SU-DHL-6 (cell line): ENCODE measurements around the gene RC3H1.

Experiments
- H2AFZ ChIP-seq: fragments of 200-600 bp; sonication (generic); 2 replicates; pipeline ENCODE4 v1.6.1; 2014; ENCODE audit warnings: low read depth, mild to moderate bottlenecking, moderate library complexity, mixed read lengths, antibody characterized with exemption, low read length; ENCODE audit not compliant: severe bottlenecking
- H3F3A ChIP-seq: fragments of 200-600 bp; shearing (Covaris generic); 2 replicates; pipeline ENCODE4 v1.6.0; 2016; ENCODE audit warnings: antibody characterized with exemption, mild to moderate bottlenecking; ENCODE audit not compliant: insufficient read depth
- H3K27ac ChIP-seq: fragments of 200-600 bp; sonication (generic); 2 replicates; pipeline ENCODE4 v1.5.1; 2016; ENCODE audit warnings: low read depth, mild to moderate bottlenecking, low read length, moderate library complexity, mixed read lengths
- H3K27me3 ChIP-seq: fragments of 200-600 bp; sonication (generic), shearing (Covaris generic); 2 replicates; pipeline ENCODE4 v1.6.0; 2014; ENCODE audit warnings: mild to moderate bottlenecking, low read length
- H3K36me3 ChIP-seq: fragments of 200-600 bp; sonication (generic); 2 replicates; pipeline ENCODE4 v1.6.1; 2014; ENCODE audit warnings: mild to moderate bottlenecking, low read length, mixed read lengths
- H3K4me2 ChIP-seq: fragments of 300-600, 200-600 bp; shearing (Covaris generic), sonication (generic); 2 replicates; pipeline ENCODE4 v1.6.0; 2014; ENCODE audit warnings: low read length, low read depth, mild to moderate bottlenecking; ENCODE audit not compliant: poor library complexity, severe bottlenecking
- H3K4me3 ChIP-seq: fragments of 200-600 bp; sonication (generic); 2 replicates; pipeline ENCODE4 v1.5.1; 2014; ENCODE audit warnings: antibody characterized with exemption, low read length, mild to moderate bottlenecking, mixed read lengths; ENCODE audit not compliant: insufficient read depth, poor library complexity, severe bottlenecking
- H3K79me2 ChIP-seq: fragments of 200-600 bp; sonication (generic); 2 replicates; pipeline ENCODE4 v1.6.1; 2014; ENCODE audit warnings: mild to moderate bottlenecking, low read length, moderate library complexity; ENCODE audit not compliant: insufficient read depth
- H3K9ac ChIP-seq: fragments of 200-600 bp; sonication (generic); 2 replicates; pipeline ENCODE4 v1.7.0; 2014; ENCODE audit warnings: mild to moderate bottlenecking, low read length
- H3K9me2 ChIP-seq: fragments of 200-600 bp; sonication (generic); replicated peaks from 2 replicates; pipeline ENCODE4 v1.6.1; 2014; ENCODE audit warnings: low read length; ENCODE audit not compliant: insufficient read depth
- H3K9me3 ChIP-seq: fragments of 200-600 bp; sonication (generic); 2 replicates; pipeline ENCODE4 v1.6.1; 2014; ENCODE audit warnings: low read length, mixed read lengths; ENCODE audit not compliant: insufficient read depth
- H4K20me1 ChIP-seq: fragments of 200-600 bp; sonication (generic); 2 replicates; pipeline ENCODE4 v1.6.1; 2014; ENCODE audit warnings: low read depth, mild to moderate bottlenecking, antibody characterized with exemption, low read length, moderate library complexity, mixed read lengths
- CTCF ChIP-seq: fragments of 200-600 bp; sonication (generic); IDR thresholded peaks from one replicate; pipeline ENCODE4 v1.5.1; 2017; ENCODE audit warnings: antibody characterized with exemption, mild to moderate bottlenecking, low read length, moderate library complexity; ENCODE audit not compliant: insufficient read depth, poor library complexity, severe bottlenecking
- EZH2phosphoT487 ChIP-seq: fragments of 200-600 bp; sonication (generic), shearing (Covaris generic); conservative IDR thresholded peaks from 2 replicates; pipeline ENCODE4 v1.6.1; 2018; ENCODE audit warnings: mild to moderate bottlenecking, antibody characterized with exemption, low read length, moderate library complexity, mixed read lengths

RC3H1 gene

DNA sequence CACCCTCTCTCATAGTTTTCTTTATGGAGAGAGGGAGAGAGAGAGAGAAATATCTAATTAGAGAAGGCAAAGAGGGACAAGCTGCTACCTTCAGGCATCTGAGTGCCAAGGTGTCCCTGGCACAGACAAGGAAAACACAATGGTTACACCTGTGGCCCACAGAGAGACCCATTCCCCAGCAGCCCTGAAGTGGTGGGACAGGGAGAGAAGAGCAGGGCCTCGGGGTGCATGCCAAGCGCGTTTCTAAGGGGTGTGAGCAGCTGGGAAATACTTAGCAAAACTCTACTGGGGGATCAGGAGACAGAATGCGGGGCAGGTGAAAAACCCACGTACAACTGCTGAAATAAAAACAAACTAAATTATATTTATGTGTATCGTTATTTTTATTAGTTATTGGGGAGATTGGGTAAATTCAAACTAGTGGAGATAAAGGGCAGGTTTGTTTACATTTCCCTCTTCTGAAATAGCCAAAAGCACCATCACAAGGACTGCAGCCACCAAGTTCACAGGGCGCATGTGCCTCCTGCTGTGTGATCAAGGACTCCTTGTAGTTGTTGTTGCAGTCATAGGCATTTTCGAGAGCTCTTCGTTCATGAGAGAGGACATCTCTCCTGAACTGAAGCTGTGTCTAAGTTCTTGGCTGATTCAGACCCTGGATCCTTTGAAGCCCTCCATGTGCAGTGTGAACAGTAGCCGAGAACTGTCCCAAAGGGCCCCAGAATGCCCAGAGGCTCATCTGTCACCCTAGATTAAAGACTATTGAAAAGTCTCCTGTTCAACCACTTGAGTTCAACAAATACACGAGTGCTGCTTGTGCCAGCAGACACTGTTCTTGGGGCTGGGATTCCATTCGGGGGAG lies 104.3 kb downstream of the RC3H1 start:
- Histone ChIP-seq H3K4me2 (no peak overlapping the region), H3F3A (no peaks in the 10 kb centered on the region), H3K4me3 (no peak overlapping the region), H2AFZ (no peak overlapping the region), H3K9me3 (no peaks in the 10 kb centered on the region), H3K79me2 (no peaks in the 10 kb centered on the region), H3K36me3 (no peaks in the 10 kb centered on the region), H3K9me2 (no peaks in the 10 kb centered on the region), H3K27ac (no peak overlapping the region), H3K9ac (no peak overlapping the region), H3K27me3 (no peaks in the 10 kb centered on the region), H4K20me1 (no peaks in the 10 kb centered on the region)
- TF ChIP-seq CTCF (no peak), EZH2phosphoT487 (no peak)

DNA sequence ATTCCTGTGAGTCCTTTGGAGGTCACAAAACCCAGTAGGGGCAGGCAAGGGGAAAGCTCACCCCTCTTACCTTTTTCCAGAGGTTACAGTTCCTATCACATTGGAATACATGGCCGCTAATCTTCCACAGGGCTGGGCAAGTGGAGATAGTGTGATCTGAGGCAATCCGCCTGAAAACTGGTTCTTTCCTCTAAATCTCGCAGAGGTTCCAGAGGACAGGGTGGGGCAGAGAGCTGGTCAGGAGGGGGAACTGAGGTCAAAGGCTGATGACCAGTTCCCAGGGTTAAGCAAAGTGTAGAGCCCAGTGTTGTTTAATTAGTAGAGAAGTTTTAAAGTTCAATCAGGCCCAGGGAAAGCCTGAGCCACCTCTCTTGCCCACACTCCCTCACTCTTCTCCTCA lies 105.0 kb downstream of the RC3H1 start, which contains the start of gene SERPINC1:
SERPINC1 (minus strand) TSS at position 179 of the 400 bp plus-strand sequence; CDS start at position 111, 68 bp downstream.
- TF ChIP-seq EZH2phosphoT487 (no peak), CTCF (no peak)
- H3K27ac ChIP-seq: no peak within 1 kb of the TSS
- H3K9ac ChIP-seq: no peak within 1 kb of the TSS
- H3F3A ChIP-seq: no peaks in the 10 kb centered on the region
- no peaks in the 10 kb centered on the region for H3K27me3 ChIP-seq
- H3K36me3 ChIP-seq: no peaks in the 10 kb centered on the region
- H3K79me2 ChIP-seq: no peaks in the 10 kb centered on the region
- H3K9me2 ChIP-seq: no peaks in the 10 kb centered on the region
- H3K4me3 ChIP-seq: no peak within 1 kb of the TSS
- no peak within 1 kb of the TSS for H2AFZ ChIP-seq
- H3K4me2 ChIP-seq: no peak within 1 kb of the TSS
- no peaks in the 10 kb centered on the region for H3K9me3 ChIP-seq
- no peaks in the 10 kb centered on the region for H4K20me1 ChIP-seq

DNA sequence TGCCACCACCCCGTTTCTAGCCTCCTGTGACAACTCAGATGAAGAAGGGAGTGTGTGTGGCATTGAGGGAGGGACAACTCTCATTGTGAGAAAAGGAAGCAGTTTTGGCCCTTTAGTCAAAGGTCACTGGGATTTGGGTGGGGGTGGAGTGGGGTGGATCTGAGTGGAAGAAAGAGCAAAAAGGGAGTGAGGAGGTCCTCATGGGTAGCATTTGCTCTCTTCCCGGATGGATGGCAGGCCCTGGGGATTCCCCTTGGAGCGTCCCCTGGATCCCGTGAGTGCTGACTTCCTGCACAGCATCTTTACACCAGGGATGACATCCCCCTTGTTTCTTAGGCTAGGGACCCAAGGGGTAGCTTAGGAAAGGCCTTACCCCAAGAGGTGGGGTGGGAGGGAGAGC lies 105.5 kb downstream of the RC3H1 start:
- Histone ChIP-seq H3K27ac (no peak overlapping the region), H2AFZ (no peak overlapping the region)

More for the DNA sequence above, 105.5 kb downstream of the RC3H1 start:
- H3K9me3 ChIP-seq: no peaks in the 10 kb centered on the region
- H4K20me1 ChIP-seq: no peaks in the 10 kb centered on the region
- TF ChIP-seq EZH2phosphoT487 (no peak), CTCF (no peak)
- H3K79me2 ChIP-seq: no peaks in the 10 kb centered on the region
- H3K4me2 ChIP-seq: no peak overlapping the region
- H3K36me3 ChIP-seq: no peaks in the 10 kb centered on the region
- H3K4me3 ChIP-seq: no peak overlapping the region
- H3K27me3 ChIP-seq: no peaks in the 10 kb centered on the region
- no peaks in the 10 kb centered on the region for H3K9me2 ChIP-seq
- no peak overlapping the region for H3K9ac ChIP-seq
- no peaks in the 10 kb centered on the region for H3F3A ChIP-seq
